ENCODE results near the gene MICAL3.

GRCh38 chr22:17948101-17948500 lies 76.3 kb downstream of the MICAL3 start:
- TF ChIP-seq MXI1 (conservative IDR thresholded peaks at IDR 0.05; ENCODE audit: poor library complexity, severe bottlenecking), result no peak
- no peak for TF ChIP-seq EP300 (conservative IDR thresholded peaks at IDR 0.05; ENCODE audit: poor library complexity, severe bottlenecking)

Data from neural cell (in vitro differentiated cells).